Left lung (tissue), 10 donors: ENCODE data around the gene JMJD1C. TPM values are rescaled to one million over a fixed set of nuclear protein-coding genes. Genes with fewer than 3 reads are reported as not detected.

Experiments
- ATAC-seq: fragments of 200-7000 bp; cut with Tn5 transposase; one replicate; pipeline ENCODE4 v1.9.1; 2020; ENCODE audit warnings: moderate library complexity
- DNase-seq, 4 donors: peaks; one replicate each; pipeline ENCODE4 v3.0.0-alpha.2; 2013 to 2020
- H3K27ac ChIP-seq, 2 donors: fragments of 200-600 bp; sonication (generic) in 1 of 2; one replicate each; pipeline versions ENCODE4 v1.5.0 to v1.8.0; 2020 to 2021
- H3K27me3 ChIP-seq, 2 donors: fragments of 200-600 bp; sonication (generic) in 1 of 2; one replicate each; pipeline versions ENCODE4 v1.5.0 to v1.8.0; 2020 to 2021
- H3K36me3 ChIP-seq, 2 donors: fragments of 200-600 bp; sonication (generic) in 1 of 2; one replicate each; pipeline versions ENCODE4 v1.5.0 to v1.8.0; 2020 to 2021
- H3K4me1 ChIP-seq, 2 donors: fragments of 200-600 bp; one replicate each; pipeline ENCODE4 v1.8.0; 2021
- H3K4me3 ChIP-seq, 2 donors: fragments of 200-600 bp; sonication (generic) in 1 of 2; one replicate each; pipeline versions ENCODE4 v1.5.0 to v1.8.0; 2020 to 2021; ENCODE audit warnings: mild to moderate bottlenecking in 1 of 2
- H3K9me3 ChIP-seq, 2 donors: fragments of 200-600 bp; sonication (generic) in 1 of 2; one replicate each; pipeline versions ENCODE4 v1.5.0 to v1.8.0; 2020 to 2021
- intact Hi-C, 2 donors: fragments of 100-400 bp; cut with DNase I; formaldehyde crosslinking; loops; one replicate each; pipeline versions ENCODE4 v1.11.2 to v1.14.2; 2022
- polyA plus RNA-seq, 6 donors: library from polyadenylated mRNA; unstranded; fragments of 120-200 nt; gene quantifications; one replicate each; pipeline ENCODE4 v1.2.1, GENCODE V29; 2013; ENCODE audit not compliant: insufficient read length in 6 of 6
- total RNA-seq, 2 donors: library from RNA; stranded (reverse); fragmentation: NEBNext Ultra II Directional; extraction: Animal tissue kit (Norgen Biotek cat#: 25700); gene quantifications; one replicate each; pipeline ENCODE4 v1.2.1, GENCODE V29; 2021
- TF ChIP-seq, protein P1 (sequence below), 2 donors: fragments of 200-600 bp; sonication (generic) in 1 of 2; IDR thresholded peaks; one replicate each; pipeline versions ENCODE4 v1.5.0 to v1.8.0; 2021; ENCODE audit warnings: antibody characterized with exemption in 2 of 2
- donor health status: DM: no; HTN: yes; CAD: no.
- donor health status: DM: no; HTN: no; CAD: no.

JMJD1C gene
- total and polyA plus RNA-seq, 8 donors: 68.0 to 130 (median 98.6) TPM

DNA sequence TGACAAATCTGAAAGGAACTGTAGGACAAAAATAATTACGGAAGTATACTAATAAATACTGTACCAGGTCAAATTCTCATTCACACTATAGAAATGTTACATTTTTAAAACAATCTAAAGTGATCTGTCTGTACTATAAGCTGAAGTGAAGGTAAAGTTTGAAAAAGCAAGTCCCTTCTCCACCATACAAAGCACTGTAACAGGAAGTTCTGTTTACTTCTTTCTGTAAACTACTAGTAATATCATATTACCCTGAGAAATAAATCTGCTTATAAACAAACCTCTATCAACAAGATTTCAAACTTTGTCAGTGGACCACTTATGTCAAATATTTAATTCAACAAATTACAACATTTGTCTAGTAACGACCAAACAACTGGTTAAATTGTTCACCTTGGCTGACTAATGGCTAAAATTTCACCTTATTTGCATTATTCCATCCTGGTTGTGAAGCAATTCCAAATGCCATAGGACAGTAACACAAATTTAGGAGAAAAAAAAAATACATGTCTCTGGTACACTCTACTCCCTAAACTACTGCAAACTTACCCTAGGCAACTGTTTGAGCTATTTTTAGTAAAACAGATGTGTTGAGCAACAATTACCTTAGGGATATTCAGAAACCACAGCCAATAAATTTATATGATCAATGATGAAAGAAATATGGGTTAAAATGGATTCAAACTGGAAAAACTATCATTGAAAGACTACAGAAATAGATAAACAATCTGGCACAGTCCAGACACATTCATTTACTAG, 206.7 kb downstream of the JMJD1C start:
- H3K27ac ChIP-seq: peak overlapping the region in 1 of 2 donors; percentile 76

GRCh38 chr10:63257778-63258177, 208.0 kb downstream of the JMJD1C start:
- TF ChIP-seq, protein P1, sequence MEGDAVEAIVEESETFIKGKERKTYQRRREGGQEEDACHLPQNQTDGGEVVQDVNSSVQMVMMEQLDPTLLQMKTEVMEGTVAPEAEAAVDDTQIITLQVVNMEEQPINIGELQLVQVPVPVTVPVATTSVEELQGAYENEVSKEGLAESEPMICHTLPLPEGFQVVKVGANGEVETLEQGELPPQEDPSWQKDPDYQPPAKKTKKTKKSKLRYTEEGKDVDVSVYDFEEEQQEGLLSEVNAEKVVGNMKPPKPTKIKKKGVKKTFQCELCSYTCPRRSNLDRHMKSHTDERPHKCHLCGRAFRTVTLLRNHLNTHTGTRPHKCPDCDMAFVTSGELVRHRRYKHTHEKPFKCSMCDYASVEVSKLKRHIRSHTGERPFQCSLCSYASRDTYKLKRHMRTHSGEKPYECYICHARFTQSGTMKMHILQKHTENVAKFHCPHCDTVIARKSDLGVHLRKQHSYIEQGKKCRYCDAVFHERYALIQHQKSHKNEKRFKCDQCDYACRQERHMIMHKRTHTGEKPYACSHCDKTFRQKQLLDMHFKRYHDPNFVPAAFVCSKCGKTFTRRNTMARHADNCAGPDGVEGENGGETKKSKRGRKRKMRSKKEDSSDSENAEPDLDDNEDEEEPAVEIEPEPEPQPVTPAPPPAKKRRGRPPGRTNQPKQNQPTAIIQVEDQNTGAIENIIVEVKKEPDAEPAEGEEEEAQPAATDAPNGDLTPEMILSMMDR (IDR thresholded peaks at IDR 0.05): no peak
- Histone ChIP-seq H3K27ac (peak overlapping the region; percentile 45 to 76), H3K36me3 (no peaks in the 10 kb centered on the region), H3K4me1 (peaks cover 26 to 95% of the 10 kb centered on the region in 2 donors), H3K9me3 (no peaks in the 10 kb centered on the region), H3K27me3 (no peaks in the 10 kb centered on the region), H3K4me3 (no peak overlapping the region)
- intact Hi-C loops: no loop called here
- DNase-seq (no peak), ATAC-seq (no peak)

More for the DNA sequence above, 206.7 kb downstream of the JMJD1C start:
- Histone ChIP-seq H3K27me3 (no peaks in the 10 kb centered on the region), H3K4me3 (no peak overlapping the region), H3K4me1 (peaks cover 28 to 99% of the 10 kb centered on the region in 2 donors), H3K36me3 (no peaks in the 10 kb centered on the region), H3K9me3 (no peaks in the 10 kb centered on the region)
- DNase-seq (no peak), ATAC-seq (no peak)
- intact Hi-C loops: no loop called here
- TF ChIP-seq, protein P1 (IDR thresholded peaks at IDR 0.05): no peak

GRCh38 chr10:63256009-63256773, 209.6 kb downstream of the JMJD1C start:
- H3K27me3 ChIP-seq: no peaks in the 10 kb centered on the region
- H3K36me3 ChIP-seq: no peaks in the 10 kb centered on the region
- peak overlapping the region; percentile 56 to 78 for H3K27ac ChIP-seq
- intact Hi-C loops: no loop called here
- ATAC-seq: peak; percentile 64
- H3K4me1 ChIP-seq: peaks cover 26 to 82% of the 10 kb centered on the region in 2 donors
- TF ChIP-seq, protein P1 (IDR thresholded peaks at IDR 0.05): peak in 1 of 2 donors; percentile 6
- H3K9me3 ChIP-seq: no peaks in the 10 kb centered on the region
- DNase-seq: peak in 2 of 4 donors; percentile 73 to 83
- H3K4me3 ChIP-seq: no peak overlapping the region

DNA sequence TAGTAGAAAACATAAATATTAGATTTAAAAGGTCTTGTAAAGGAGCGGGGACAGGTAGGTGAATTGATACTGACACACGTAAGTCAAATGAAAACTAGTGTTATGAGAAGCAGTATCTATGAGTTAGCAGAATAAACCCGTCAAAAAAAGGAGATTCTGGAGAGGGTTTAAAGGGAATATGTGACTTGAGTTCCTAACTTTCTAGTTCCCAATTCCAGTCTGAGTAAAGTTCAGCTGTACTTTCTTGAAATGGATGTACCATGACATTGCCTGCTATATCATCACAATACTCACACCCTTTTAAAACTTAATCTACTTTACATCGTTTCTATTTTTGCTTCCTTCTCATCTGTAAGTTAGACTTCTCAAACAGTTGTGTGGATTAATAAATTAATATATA, 210.5 kb downstream of the JMJD1C start:
- intact Hi-C loops: no loop called here
- peak overlapping the region in 1 of 2 donors; percentile 78 for H3K27ac ChIP-seq
- TF ChIP-seq, protein P1 (IDR thresholded peaks at IDR 0.05): no peak
- H3K4me1 ChIP-seq: peaks cover 26 to 73% of the 10 kb centered on the region in 2 donors
- H3K4me3 ChIP-seq: no peak overlapping the region
- DNase-seq (no peak), ATAC-seq (peak; percentile 10)
- no peaks in the 10 kb centered on the region for H3K9me3 ChIP-seq
- H3K36me3 ChIP-seq: no peaks in the 10 kb centered on the region
- no peaks in the 10 kb centered on the region for H3K27me3 ChIP-seq

DNA sequence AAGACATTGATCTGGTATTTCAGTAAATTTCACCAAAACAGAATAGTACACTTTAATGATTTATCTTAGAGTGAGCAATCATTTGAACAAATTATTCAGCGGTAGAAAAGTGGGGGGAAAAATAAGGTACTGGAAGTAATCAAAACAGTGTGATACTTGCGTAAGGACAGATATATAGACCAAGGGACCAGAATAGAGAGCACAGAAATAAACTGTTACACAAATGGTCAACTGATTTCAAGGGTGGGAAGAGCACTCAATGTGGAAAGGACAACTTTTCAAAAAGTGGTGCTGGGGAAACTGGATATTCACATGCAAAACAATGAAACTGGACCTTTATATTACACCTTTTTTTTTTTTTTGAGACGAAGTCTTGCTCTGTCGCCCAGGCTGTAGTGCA, 212.7 kb downstream of the JMJD1C start:
- intact Hi-C loops: no loop called here
- H3K27me3 ChIP-seq: no peaks in the 10 kb centered on the region
- TF ChIP-seq, protein P1 (IDR thresholded peaks at IDR 0.05): no peak
- peaks cover 0 to 10% of the 10 kb centered on the region in 2 donors for H3K36me3 ChIP-seq
- DNase-seq (no peak), ATAC-seq (no peak)
- no peak overlapping the region for H3K27ac ChIP-seq
- H3K4me1 ChIP-seq: peaks cover 19 to 53% of the 10 kb centered on the region in 2 donors
- H3K4me3 ChIP-seq: no peak overlapping the region
- H3K9me3 ChIP-seq: no peaks in the 10 kb centered on the region
